Osteocyte (in vitro differentiated cells): ENCODE data around the gene RCL1. TPM values are rescaled to one million over a fixed set of nuclear protein-coding genes. Genes with fewer than 3 reads are reported as not detected.

ENCODE experiments used
- DNase-seq: peaks from one replicate; pipeline ENCODE4 v3.0.0; 2021; ENCODE audit warnings: mixed read lengths; ENCODE audit not compliant: unreplicated experiment; ENCODE audit errors: extremely low spot score
- H3K27ac Mint-ChIP-seq: one replicate; pipeline ENCODE4 v1.8.0; 2021; ENCODE audit warnings: mild to moderate bottlenecking, mixed read lengths; ENCODE audit not compliant: unreplicated experiment
- H3K27me3 Mint-ChIP-seq: one replicate; pipeline ENCODE4 v1.8.0; 2021; ENCODE audit warnings: mixed read lengths; ENCODE audit not compliant: unreplicated experiment
- H3K36me3 Mint-ChIP-seq: one replicate; pipeline ENCODE4 v1.8.0; 2021; ENCODE audit warnings: mixed read lengths; ENCODE audit not compliant: unreplicated experiment
- H3K4me1 Mint-ChIP-seq: one replicate; pipeline ENCODE4 v1.8.0; 2021; ENCODE audit warnings: mixed read lengths; ENCODE audit not compliant: unreplicated experiment
- H3K4me3 Mint-ChIP-seq: one replicate; pipeline ENCODE4 v1.8.0; 2021; ENCODE audit warnings: mild to moderate bottlenecking, moderate library complexity, mixed read lengths; ENCODE audit not compliant: unreplicated experiment
- H3K9me3 Mint-ChIP-seq: one replicate; pipeline ENCODE4 v1.8.0; 2021; ENCODE audit warnings: mixed read lengths; ENCODE audit not compliant: unreplicated experiment
- long read RNA-seq: library from polyadenylated mRNA; unstranded; transcript quantifications from one replicate; pipeline ENCODE4 v2.0.0, GENCODE V29; 2021
- total RNA-seq: library from RNA; stranded (reverse); gene quantifications from 2 replicates; pipeline ENCODE4 v1.2.1, GENCODE V29; 2021
- TF ChIP-seq, protein P1 (sequence below): fragments of 200-600 bp; sonication (generic); IDR thresholded peaks from 2 replicates; pipeline ENCODE4 v1.5.0; 2021; ENCODE audit warnings: antibody characterized with exemption, mild to moderate bottlenecking, moderate library complexity

RCL1 gene, protein sequence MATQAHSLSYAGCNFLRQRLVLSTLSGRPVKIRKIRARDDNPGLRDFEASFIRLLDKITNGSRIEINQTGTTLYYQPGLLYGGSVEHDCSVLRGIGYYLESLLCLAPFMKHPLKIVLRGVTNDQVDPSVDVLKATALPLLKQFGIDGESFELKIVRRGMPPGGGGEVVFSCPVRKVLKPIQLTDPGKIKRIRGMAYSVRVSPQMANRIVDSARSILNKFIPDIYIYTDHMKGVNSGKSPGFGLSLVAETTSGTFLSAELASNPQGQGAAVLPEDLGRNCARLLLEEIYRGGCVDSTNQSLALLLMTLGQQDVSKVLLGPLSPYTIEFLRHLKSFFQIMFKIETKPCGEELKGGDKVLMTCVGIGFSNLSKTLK
- total RNA-seq = 13.0 and 13.4 TPM in 2 replicates
- long read RNA-seq, transcript RCL1-204 (9 exons, 2,134 nt) = major isoform, 83 of 102 reads
- long read RNA-seq, partial matches to known transcripts = 1 of 102 reads
- long read RNA-seq, other reads (novel, unspliced or antisense) = 11 of 102 reads

GRCh38 chr9:4792572-4793458 is at the start of gene RCL1:
Gene RCL1 (plus strand): TSS chr9:4792944. CDS start chr9:4793092, 148 bp downstream.
- H3K4me1 Mint-ChIP-seq = peaks cover 20% of the 10 kb centered on the region
- peaks cover 1% of the 10 kb centered on the region for H3K27me3 Mint-ChIP-seq
- DNase-seq = peak; percentile 99
- H3K4me3 Mint-ChIP-seq = peak within 1 kb of the TSS; percentile 99
- TF ChIP-seq, protein P1, sequence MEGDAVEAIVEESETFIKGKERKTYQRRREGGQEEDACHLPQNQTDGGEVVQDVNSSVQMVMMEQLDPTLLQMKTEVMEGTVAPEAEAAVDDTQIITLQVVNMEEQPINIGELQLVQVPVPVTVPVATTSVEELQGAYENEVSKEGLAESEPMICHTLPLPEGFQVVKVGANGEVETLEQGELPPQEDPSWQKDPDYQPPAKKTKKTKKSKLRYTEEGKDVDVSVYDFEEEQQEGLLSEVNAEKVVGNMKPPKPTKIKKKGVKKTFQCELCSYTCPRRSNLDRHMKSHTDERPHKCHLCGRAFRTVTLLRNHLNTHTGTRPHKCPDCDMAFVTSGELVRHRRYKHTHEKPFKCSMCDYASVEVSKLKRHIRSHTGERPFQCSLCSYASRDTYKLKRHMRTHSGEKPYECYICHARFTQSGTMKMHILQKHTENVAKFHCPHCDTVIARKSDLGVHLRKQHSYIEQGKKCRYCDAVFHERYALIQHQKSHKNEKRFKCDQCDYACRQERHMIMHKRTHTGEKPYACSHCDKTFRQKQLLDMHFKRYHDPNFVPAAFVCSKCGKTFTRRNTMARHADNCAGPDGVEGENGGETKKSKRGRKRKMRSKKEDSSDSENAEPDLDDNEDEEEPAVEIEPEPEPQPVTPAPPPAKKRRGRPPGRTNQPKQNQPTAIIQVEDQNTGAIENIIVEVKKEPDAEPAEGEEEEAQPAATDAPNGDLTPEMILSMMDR = no peak
- peak within 1 kb of the TSS; percentile 95 for H3K27ac Mint-ChIP-seq
- no peaks in the 10 kb centered on the region for H3K36me3 Mint-ChIP-seq
- H3K9me3 Mint-ChIP-seq = no peaks in the 10 kb centered on the region

GRCh38 chr9:4743131-4743875 is 49.4 kb upstream of the RCL1 start:
- H3K27me3 Mint-ChIP-seq = no peaks in the 10 kb centered on the region
- no peaks in the 10 kb centered on the region for H3K9me3 Mint-ChIP-seq
- no peaks in the 10 kb centered on the region for H3K36me3 Mint-ChIP-seq
- H3K4me1 Mint-ChIP-seq = peaks cover 34% of the 10 kb centered on the region
- no peak for DNase-seq
- peak overlapping the region; percentile 36 for H3K27ac Mint-ChIP-seq
- no peak overlapping the region for H3K4me3 Mint-ChIP-seq
- TF ChIP-seq, protein P1 = no peak

DNA sequence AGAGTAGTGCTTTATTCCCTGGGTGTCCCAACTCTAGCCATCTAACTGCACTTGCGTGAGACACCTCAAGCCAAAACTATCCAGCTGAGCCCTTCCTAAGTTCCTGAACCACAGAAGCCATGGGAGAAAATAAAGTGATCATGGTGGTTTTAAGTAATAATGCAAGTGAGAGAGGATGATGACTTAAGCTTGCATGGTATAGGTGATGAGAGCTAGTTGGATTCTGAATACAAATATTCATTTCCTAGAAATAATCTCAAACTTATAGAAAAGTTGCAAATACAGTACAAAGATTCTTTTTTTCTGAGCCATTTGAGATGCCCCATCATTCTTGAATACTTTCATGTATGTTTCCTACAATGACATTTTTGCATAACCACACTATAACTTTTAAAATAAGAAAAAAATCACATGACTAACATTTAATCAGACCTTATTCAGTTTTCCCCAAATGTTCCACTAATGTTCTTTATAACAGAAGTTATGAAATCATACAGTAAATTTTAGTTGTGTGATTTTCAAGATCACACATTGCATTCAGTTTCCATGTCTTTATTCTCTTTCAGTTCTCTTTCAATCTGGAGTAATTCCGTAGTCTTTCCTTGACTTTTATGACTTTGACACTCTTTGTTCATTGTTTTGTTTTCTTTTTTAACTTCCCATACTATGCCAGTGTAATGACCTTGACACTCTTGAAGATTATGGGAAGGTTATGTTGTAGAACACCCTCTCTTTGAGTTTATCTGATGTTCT is 46.3 kb upstream of the RCL1 start:
- Mint-ChIP-seq H3K4me3 (no peak overlapping the region), H3K27me3 (no peaks in the 10 kb centered on the region), H3K27ac (no peak overlapping the region), H3K4me1 (peaks cover 15% of the 10 kb centered on the region), H3K9me3 (no peaks in the 10 kb centered on the region), H3K36me3 (no peaks in the 10 kb centered on the region)
- no peak for DNase-seq
- TF ChIP-seq, protein P1 = no peak

DNA sequence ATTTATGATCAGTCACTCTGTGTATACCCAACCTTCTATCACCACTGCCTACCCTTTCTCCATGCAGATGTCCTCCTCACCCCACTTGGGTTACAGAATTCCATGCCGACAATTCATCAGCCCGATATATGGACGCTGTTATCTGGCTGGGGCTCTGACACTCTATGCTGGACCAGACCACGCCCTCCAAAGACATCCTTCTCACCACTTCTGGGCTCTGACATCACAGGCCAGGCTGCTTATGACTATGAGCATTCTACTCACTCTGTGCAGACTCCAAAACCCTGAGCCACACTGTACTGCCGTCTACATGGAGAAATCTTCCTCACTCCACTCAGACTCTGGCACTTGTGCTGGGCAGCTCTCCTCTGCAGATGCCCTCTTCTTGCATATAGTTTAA is 44.1 kb upstream of the RCL1 start:
- Mint-ChIP-seq H3K9me3 (no peaks in the 10 kb centered on the region), H3K27ac (no peak overlapping the region), H3K27me3 (no peaks in the 10 kb centered on the region), H3K4me1 (peaks cover 2% of the 10 kb centered on the region), H3K4me3 (no peak overlapping the region), H3K36me3 (no peaks in the 10 kb centered on the region)
- TF ChIP-seq, protein P1 = no peak
- DNase-seq = no peak
